ENCODE data around the gene SEC22A.

- TF ChIP-seq TAF1 (IDR thresholded peaks at IDR 0.05; ENCODE audit: borderline replicate concordance, low read depth, low read length) (no peak), POLR2A (IDR thresholded peaks at IDR 0.05; ENCODE audit: low read depth, low read length) (no peak), POLR2AphosphoS5 (IDR thresholded peaks at IDR 0.05; ENCODE audit: low read depth, low read length) (no peak)
These were observed 45.1 kb downstream of the SEC22A start for GRCh38 chr3:123246866-123247265.

All from GM12892 (cell line).